HG03280 (cell line): ENCODE results near the gene ZFP92.
"Not testable (repeated sequence)": the region's sequence is repeated elsewhere in the genome, so short reads cannot be mapped to it uniquely, and the experiment has no call there.

Experiments
- ATAC-seq: cut with Tn5 transposase; IDR thresholded peaks from one replicate; pipeline ENCODE4 v1.9.1; 2021; ENCODE audit warnings: mild to moderate bottlenecking, moderate library complexity; ENCODE audit not compliant: unreplicated experiment

ZFP92 gene

GRCh38 chrX:153386097-153386496 is 25.2 kb upstream of the ZFP92 start:
- ATAC-seq = no peak

GRCh38 chrX:153387345-153387744 is 23.9 kb upstream of the ZFP92 start:
- ATAC-seq = no peak

- ATAC-seq = no peak
Observed at GRCh38 chrX:153387987-153388721, 23.1 kb upstream of the ZFP92 start.

GRCh38 chrX:153388722-153389459 is 22.4 kb upstream of the ZFP92 start:
- no peak for ATAC-seq

- ATAC-seq = not testable (repeated sequence)
Observed at GRCh38 chrX:153389460-153389768, 21.9 kb upstream of the ZFP92 start.

- ATAC-seq = no peak
Observed at GRCh38 chrX:153392642-153393321, 18.5 kb upstream of the ZFP92 start.

GRCh38 chrX:153394612-153395011 is 16.7 kb upstream of the ZFP92 start:
- ATAC-seq = no peak

GRCh38 chrX:153395613-153396319 is 15.5 kb upstream of the ZFP92 start:
- no peak for ATAC-seq

GRCh38 chrX:153396320-153397195 is 14.7 kb upstream of the ZFP92 start:
- no peak for ATAC-seq

GRCh38 chrX:153397256-153397960 is 13.9 kb upstream of the ZFP92 start:
- ATAC-seq = no peak

- no peak for ATAC-seq
Observed at GRCh38 chrX:153398275-153398960, 12.9 kb upstream of the ZFP92 start.

GRCh38 chrX:153400146-153401132 is 10.8 kb upstream of the ZFP92 start:
- peak; percentile 50 for ATAC-seq

- ATAC-seq = no peak
Observed at GRCh38 chrX:153401133-153401764, 10.0 kb upstream of the ZFP92 start, which contains the start of gene PNMA6E. TSS of gene PNMA6E (minus strand) at chrX:153401350. CDS start at chrX:153398849, 2,501 bp downstream.

- not testable (repeated sequence) for ATAC-seq
Observed at GRCh38 chrX:153404333-153404732, 6.9 kb upstream of the ZFP92 start.

GRCh38 chrX:153405426-153405825 is 5.8 kb upstream of the ZFP92 start:
- ATAC-seq = no peak

- ATAC-seq = no peak
Observed at GRCh38 chrX:153406011-153406410, 5.3 kb upstream of the ZFP92 start.

- no peak for ATAC-seq
Observed at GRCh38 chrX:153406903-153407302, 4.4 kb upstream of the ZFP92 start.
